Measurements from ENCODE around the gene GIMAP8. TPM values are rescaled to one million over a fixed set of nuclear protein-coding genes. Genes with fewer than 3 reads are reported as not detected.

The GIMAP8 gene
- total RNA-seq, 6 experiments from 2014 or later = not detected

- H3K9me3 Mint-ChIP-seq = peaks cover 8% of the 10 kb centered on the region
- no peak overlapping the region for H3K4me3 Mint-ChIP-seq
- H3K4me1 Mint-ChIP-seq (ENCODE audit: low read depth) = no peaks in the 10 kb centered on the region
- TF ChIP-seq CTCF (IDR thresholded peaks at IDR 0.05) = no peak
- H3K36me3 Mint-ChIP-seq (ENCODE audit: low read depth) = no peaks in the 10 kb centered on the region
- H3K27ac Mint-ChIP-seq = no peak overlapping the region
- no peak for DNase-seq
- peaks cover 2% of the 10 kb centered on the region for H3K27me3 Mint-ChIP-seq (ENCODE audit: insufficient read depth)
Measured at GRCh38 chr7:150466477-150466876, 16.0 kb downstream of the GIMAP8 start.

GRCh38 chr7:150468241-150468640, 17.8 kb downstream of the GIMAP8 start:
- TF ChIP-seq CTCF (IDR thresholded peaks at IDR 0.05) = no peak

GRCh38 chr7:150471886-150472285, 21.5 kb downstream of the GIMAP8 start:
- Mint-ChIP-seq H3K4me1 (ENCODE audit: low read depth) (no peaks in the 10 kb centered on the region), H3K4me3 (no peak overlapping the region)
- no peak for DNase-seq

More at GRCh38 chr7:150468241-150468640, 17.8 kb downstream of the GIMAP8 start:
- no peak overlapping the region for H3K4me3 Mint-ChIP-seq
- no peak overlapping the region for H3K27ac Mint-ChIP-seq
- no peaks in the 10 kb centered on the region for H3K36me3 Mint-ChIP-seq (ENCODE audit: low read depth)
- no peak for DNase-seq
- H3K4me1 Mint-ChIP-seq (ENCODE audit: low read depth) = no peaks in the 10 kb centered on the region
- peaks cover 13% of the 10 kb centered on the region for H3K9me3 Mint-ChIP-seq
- H3K27me3 Mint-ChIP-seq (ENCODE audit: insufficient read depth) = peaks cover 2% of the 10 kb centered on the region; the same call in 1 of the 2 replicates

GRCh38 chr7:150473902-150474301, 23.5 kb downstream of the GIMAP8 start:
- Mint-ChIP-seq H3K27me3 (ENCODE audit: insufficient read depth) (peaks cover 5% of the 10 kb centered on the region; the same call in 1 of the 2 replicates), H3K27ac (no peak overlapping the region), H3K9me3 (peaks cover 27% of the 10 kb centered on the region), H3K4me3 (no peak overlapping the region), H3K36me3 (ENCODE audit: low read depth) (peaks cover 5% of the 10 kb centered on the region), H3K4me1 (ENCODE audit: low read depth) (no peaks in the 10 kb centered on the region)
- TF ChIP-seq CTCF (IDR thresholded peaks at IDR 0.05) = no peak
- DNase-seq = no peak

More at GRCh38 chr7:150471886-150472285, 21.5 kb downstream of the GIMAP8 start:
- no peak for TF ChIP-seq CTCF (IDR thresholded peaks at IDR 0.05)
- H3K36me3 Mint-ChIP-seq (ENCODE audit: low read depth) = peaks cover 5% of the 10 kb centered on the region
- peaks cover 7% of the 10 kb centered on the region; the same call in 1 of the 2 replicates for H3K27me3 Mint-ChIP-seq (ENCODE audit: insufficient read depth)
- H3K27ac Mint-ChIP-seq = no peak overlapping the region
- H3K9me3 Mint-ChIP-seq = peaks cover 19% of the 10 kb centered on the region

GRCh38 chr7:150476285-150476684, 25.9 kb downstream of the GIMAP8 start:
- TF ChIP-seq CTCF (IDR thresholded peaks at IDR 0.05) = no peak
- H3K9me3 Mint-ChIP-seq = peaks cover 25% of the 10 kb centered on the region
- H3K27ac Mint-ChIP-seq = no peak overlapping the region
- H3K4me1 Mint-ChIP-seq (ENCODE audit: low read depth) = no peaks in the 10 kb centered on the region
- no peak overlapping the region for H3K4me3 Mint-ChIP-seq
- H3K27me3 Mint-ChIP-seq (ENCODE audit: insufficient read depth) = peaks cover 5% of the 10 kb centered on the region; the same call in 1 of the 2 replicates
- DNase-seq = no peak
- peaks cover 7% of the 10 kb centered on the region for H3K36me3 Mint-ChIP-seq (ENCODE audit: low read depth)
